Hepatocyte (in vitro differentiated cells): ENCODE measurements around the gene PHF21B. TPM values are rescaled to one million over a fixed set of nuclear protein-coding genes. Genes with fewer than 3 reads are reported as not detected.

Experiments used
- DNase-seq: peaks from one replicate; pipeline ENCODE4 v3.0.0-alpha.2; 2016; ENCODE audit warnings: low spot score
- H2AFZ ChIP-seq: fragments of 200-600 bp; sonication (generic); 2 replicates; pipeline ENCODE4 v1.6.0; 2016; ENCODE audit warnings: antibody characterized with exemption, mild to moderate bottlenecking
- H3K27ac ChIP-seq: fragments of 200-600 bp; sonication (generic); 2 replicates; pipeline ENCODE4 v1.5.1; 2016; ENCODE audit warnings: mild to moderate bottlenecking
- H3K27me3 ChIP-seq: fragments of 200-600 bp; sonication (generic); 2 replicates; pipeline ENCODE4 v1.6.1; 2016
- H3K36me3 ChIP-seq: fragments of 200-600 bp; sonication (generic); replicated peaks from 2 replicates; pipeline ENCODE4 v1.5.1; 2016; ENCODE audit warnings: low read depth; ENCODE audit not compliant: insufficient read depth
- H3K4me1 ChIP-seq: fragments of 200-600 bp; sonication (generic); 2 replicates; pipeline ENCODE4 v1.5.1; 2016; ENCODE audit warnings: mild to moderate bottlenecking, moderate library complexity; ENCODE audit not compliant: insufficient read depth
- H3K4me2 ChIP-seq: fragments of 200-600 bp; sonication (generic); 2 replicates; pipeline ENCODE4 v1.6.0; 2016
- H3K4me3 ChIP-seq: fragments of 200-600 bp; sonication (generic); 2 replicates; pipeline ENCODE4 v1.5.1; 2016; ENCODE audit warnings: mild to moderate bottlenecking
- H3K79me2 ChIP-seq: fragments of 200-600 bp; sonication (generic); 2 replicates; pipeline ENCODE4 v1.6.0; 2017; ENCODE audit warnings: mild to moderate bottlenecking
- H3K9me2 ChIP-seq: fragments of 200-600 bp; sonication (generic); replicated peaks from 2 replicates; pipeline ENCODE4 v1.6.0; 2017; ENCODE audit warnings: mild to moderate bottlenecking; ENCODE audit not compliant: insufficient read depth
- H3K9me3 ChIP-seq: fragments of 200-600 bp; sonication (generic); 2 replicates; pipeline ENCODE4 v1.5.1; 2016; ENCODE audit warnings: low read depth, mild to moderate bottlenecking
- H4K20me1 ChIP-seq: fragments of 200-600 bp; sonication (generic); 2 replicates; pipeline ENCODE4 v1.6.0; 2016; ENCODE audit warnings: mild to moderate bottlenecking; ENCODE audit not compliant: insufficient read depth, poor library complexity, severe bottlenecking
- CTCF ChIP-seq: fragments of 200-600 bp; sonication (generic); IDR thresholded peaks from 2 replicates; pipeline ENCODE4 v1.5.1; 2016; ENCODE audit warnings: antibody characterized with exemption, mild to moderate bottlenecking; ENCODE audit not compliant: poor library complexity
- EZH2 ChIP-seq: fragments of 200-600 bp; sonication (generic); IDR thresholded peaks from 2 replicates; pipeline ENCODE4 v1.6.1; 2016; ENCODE audit warnings: antibody characterized with exemption, mild to moderate bottlenecking, borderline replicate concordance
- EZH2phosphoT487 ChIP-seq: fragments of 200-600 bp; sonication (generic); IDR thresholded peaks from one replicate; pipeline ENCODE4 v1.6.1; 2018; ENCODE audit warnings: antibody characterized with exemption, mild to moderate bottlenecking, low read depth, moderate library complexity; ENCODE audit not compliant: unreplicated experiment, severe bottlenecking
- WGBS: methylation state at CpG from one replicate; pipeline ENCODE4 v1.1.6; 2016; ENCODE audit warnings: low lambda C conversion rate; ENCODE audit errors: missing lambda C conversion rate; 5-methylcytosine and 5-hydroxymethylcytosine counted together
- polyA plus RNA-seq: library from polyadenylated mRNA; unstranded; fragments of >200 nt; fragmentation: Nextera tagmentation; extraction: Ambion mirVana; gene quantifications from 2 replicates; pipeline ENCODE4 v1.2.1, GENCODE V29; 2016
- total RNA-seq: library from RNA; depleted of rRNA; stranded (reverse); fragments of >200 nt; gene quantifications from 2 replicates; pipeline ENCODE4 v1.2.3, GENCODE V29; 2014

PHF21B gene
- total and polyA plus RNA-seq, 2 experiments from 2014 or later: 0.86 to 1.9 TPM

GRCh38 chr22:44998296-44998695, 11.5 kb downstream of the PHF21B start:
- Histone ChIP-seq H3K4me1 (peaks cover 7% of the 10 kb centered on the region), H3K27ac (no peak overlapping the region), H3K4me2 (no peak overlapping the region), H3K9me2 (no peaks in the 10 kb centered on the region), H3K36me3 (no peaks in the 10 kb centered on the region), H3K4me3 (no peak overlapping the region), H2AFZ (no peak overlapping the region), H4K20me1 (peaks cover 4% of the 10 kb centered on the region), H3K79me2 (peaks cover 3% of the 10 kb centered on the region), H3K9me3 (no peaks in the 10 kb centered on the region), H3K27me3 (peaks cover 3% of the 10 kb centered on the region)
- no peak for DNase-seq
- TF ChIP-seq EZH2 (no peak), CTCF (no peak), EZH2phosphoT487 (no peak)
- WGBS: 96% methylated on average over 11 of the region's 11 CpGs

- no peak overlapping the region for H3K4me2 ChIP-seq
- H3K27me3 ChIP-seq: peaks cover 3% of the 10 kb centered on the region
- TF ChIP-seq CTCF (no peak), EZH2 (no peak), EZH2phosphoT487 (no peak)
- 92% methylated on average over 9 of the region's 9 CpGs for WGBS
- H4K20me1 ChIP-seq: peaks cover 4% of the 10 kb centered on the region
- H3K4me1 ChIP-seq: peaks cover 7% of the 10 kb centered on the region
- no peak overlapping the region for H2AFZ ChIP-seq
- H3K27ac ChIP-seq: no peak overlapping the region
- H3K9me3 ChIP-seq: no peaks in the 10 kb centered on the region
- peaks cover 3% of the 10 kb centered on the region for H3K79me2 ChIP-seq
- no peaks in the 10 kb centered on the region for H3K36me3 ChIP-seq
- H3K9me2 ChIP-seq: no peaks in the 10 kb centered on the region
- no peak overlapping the region for H3K4me3 ChIP-seq
- DNase-seq: no peak
Measured at GRCh38 chr22:44997060-44997459, 12.7 kb downstream of the PHF21B start.

- Histone ChIP-seq H3K4me2 (no peak overlapping the region), H3K27me3 (peaks cover 3% of the 10 kb centered on the region)
Measured at GRCh38 chr22:44996648-44997047, 13.2 kb downstream of the PHF21B start.

GRCh38 chr22:44996120-44996519, 13.7 kb downstream of the PHF21B start:
- H3K27me3 ChIP-seq: peaks cover 3% of the 10 kb centered on the region
- H3K9me3 ChIP-seq: no peaks in the 10 kb centered on the region
- H3K79me2 ChIP-seq: no peaks in the 10 kb centered on the region
- no peak overlapping the region for H3K4me2 ChIP-seq
- WGBS: 87% methylated on average over 9 of the region's 9 CpGs
- H2AFZ ChIP-seq: no peak overlapping the region
- no peak for DNase-seq
- H3K4me3 ChIP-seq: no peak overlapping the region
- H3K4me1 ChIP-seq: peaks cover 7% of the 10 kb centered on the region
- TF ChIP-seq CTCF: no peak
- TF ChIP-seq EZH2phosphoT487: no peak
- no peak for TF ChIP-seq EZH2
- H3K9me2 ChIP-seq: no peaks in the 10 kb centered on the region
- no peaks in the 10 kb centered on the region for H3K36me3 ChIP-seq
- H3K27ac ChIP-seq: no peak overlapping the region
- H4K20me1 ChIP-seq: peaks cover 4% of the 10 kb centered on the region

More at GRCh38 chr22:44996648-44997047, 13.2 kb downstream of the PHF21B start:
- no peak overlapping the region for H2AFZ ChIP-seq
- no peak for DNase-seq
- peaks cover 2% of the 10 kb centered on the region for H3K79me2 ChIP-seq
- WGBS: 96% methylated on average over 16 of the region's 16 CpGs
- TF ChIP-seq EZH2 (no peak), EZH2phosphoT487 (no peak)
- H4K20me1 ChIP-seq: peaks cover 4% of the 10 kb centered on the region
- H3K4me3 ChIP-seq: no peak overlapping the region
- no peaks in the 10 kb centered on the region for H3K9me2 ChIP-seq
- peaks cover 7% of the 10 kb centered on the region for H3K4me1 ChIP-seq
- no peak overlapping the region for H3K27ac ChIP-seq
- H3K36me3 ChIP-seq: no peaks in the 10 kb centered on the region
- H3K9me3 ChIP-seq: no peaks in the 10 kb centered on the region
